T47D (cell line): ENCODE data around the gene C21orf91.
A peak's percentile ranks its signal among the peaks of the same experiment; 100 is the strongest.

Experiments used
- DNase-seq, 2 experiments: peaks; one replicate each; pipeline versions ENCODE4 v3.0.0 to v3.0.0-alpha.2; 2011 to 2012; ENCODE audit warnings: low read depth in 1 of 2, low spot score in 1 of 2
- JUND ChIP-seq: IDR thresholded peaks from 2 replicates; pipeline ENCODE4 v1.6.1; 2012; ENCODE audit warnings: low read depth
- in situ Hi-C: cut with HindIII; loops from 2 replicates; pipeline ENCODE4 v1.10.0; 2016; ENCODE audit warnings: low sequenced_read_pairs, low pct_unique_long_range_greater_than_20kb

Gene C21orf91

DNA sequence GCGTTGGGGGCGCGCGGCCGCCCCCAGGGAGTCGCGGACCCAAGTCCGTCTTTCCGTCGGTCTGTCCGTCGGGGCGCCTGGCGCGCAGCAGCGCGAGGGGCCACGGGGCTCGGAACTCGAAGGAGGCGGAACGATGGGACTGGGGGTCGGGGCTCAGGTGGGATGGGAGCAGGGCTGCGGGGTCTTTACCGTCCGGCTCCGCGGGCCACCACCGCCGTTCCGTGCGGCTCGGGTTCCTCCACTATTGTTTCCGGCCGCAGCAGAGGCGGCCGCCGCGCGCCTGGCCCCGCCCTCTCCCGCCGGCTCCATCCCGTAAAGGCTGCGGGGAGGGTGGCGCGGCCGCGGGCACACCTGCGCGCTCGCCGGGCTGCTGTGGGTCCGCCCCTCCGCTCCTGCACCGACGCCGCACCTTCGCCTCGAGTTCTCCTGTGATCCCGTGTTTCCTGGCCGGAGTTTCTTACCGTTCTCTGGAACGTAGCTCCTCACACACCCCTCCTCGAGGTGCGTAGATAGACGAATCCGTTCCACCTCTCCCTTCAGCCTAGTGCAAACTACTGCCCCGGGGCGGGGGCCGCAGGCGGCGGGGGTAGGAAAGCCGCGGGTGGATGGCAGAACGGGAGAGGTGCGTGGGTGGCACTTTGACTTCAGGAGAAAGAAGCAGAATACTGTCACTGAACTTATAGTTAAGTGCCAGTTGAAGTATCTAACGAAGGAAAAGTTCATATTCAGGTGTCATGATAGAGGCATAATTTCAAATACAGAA, at the start of gene C21orf91:
C21orf91 (minus strand) TSS at position 243 of the 763 bp plus-strand sequence. CDS start 1,038 bp downstream, outside the sequence.
- peak; percentile 85 for DNase-seq
- TF ChIP-seq JUND = 0 out of 2 replicates have a peak, but pooled peaks have one; percentile 7
- in situ Hi-C loops = no loop called here

DNA sequence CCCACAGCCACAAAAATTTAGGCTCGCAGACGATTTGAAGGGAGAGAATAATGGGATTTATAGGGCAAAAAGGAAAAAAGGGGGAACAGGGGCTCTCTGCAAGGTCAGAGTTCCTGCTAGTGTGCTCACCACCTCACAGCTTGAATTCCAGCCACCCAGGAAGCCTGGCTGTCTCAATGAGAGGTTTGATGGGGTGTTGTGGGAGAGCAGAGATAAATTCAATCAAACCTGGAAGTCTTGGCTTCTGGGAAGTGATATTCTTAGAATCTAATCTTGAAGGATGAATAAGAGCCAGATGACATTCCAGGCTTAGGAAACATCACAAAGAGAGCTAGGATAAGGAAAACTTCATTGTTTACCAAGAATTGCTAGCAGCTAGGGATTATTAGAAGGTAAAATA, 47.4 kb upstream of the C21orf91 start:
- in situ Hi-C loops = no loop called here
- no peak for TF ChIP-seq JUND
- no peak for DNase-seq

DNA sequence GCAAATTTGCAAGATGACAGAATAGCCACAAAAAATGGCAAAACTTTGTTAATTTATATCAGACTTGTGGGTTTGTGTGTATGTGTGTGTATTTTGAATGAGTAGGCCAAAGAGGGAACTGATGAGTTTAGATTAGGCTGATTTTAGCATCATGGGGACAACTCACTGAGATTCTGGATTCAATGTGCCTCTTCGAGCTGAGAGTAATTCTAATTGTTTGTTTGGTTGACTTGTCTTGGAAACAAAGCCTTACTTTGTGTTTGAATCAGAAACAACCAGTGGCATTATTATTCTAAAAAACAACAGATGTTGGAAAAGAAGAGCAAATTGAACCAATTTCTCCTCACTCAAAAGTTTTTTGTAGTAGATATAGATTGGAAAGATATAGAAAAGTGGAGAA, 40.5 kb upstream of the C21orf91 start:
- TF ChIP-seq JUND = no peak
- DNase-seq = no peak
- in situ Hi-C loops = no loop called here

DNA sequence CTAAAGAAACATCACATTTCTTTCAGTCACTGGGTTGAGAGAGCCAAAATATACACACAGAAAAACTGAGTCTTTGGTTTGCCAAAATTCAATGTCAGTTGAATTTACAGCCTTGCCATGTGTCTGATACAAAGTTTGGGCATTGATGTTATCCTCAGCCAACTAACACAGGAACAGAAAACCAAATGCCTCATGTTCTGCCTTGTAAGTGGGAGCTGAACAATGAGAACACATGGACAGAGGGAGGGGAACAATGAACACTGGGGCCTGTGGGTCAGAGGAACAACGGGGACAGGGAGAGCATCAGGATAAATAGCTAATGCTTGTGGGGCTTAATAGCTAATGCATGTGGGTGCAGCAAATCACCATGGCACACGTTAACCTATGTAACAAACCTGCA, 39.6 kb upstream of the C21orf91 start:
- in situ Hi-C loops = no loop called here
- no peak for DNase-seq
- TF ChIP-seq JUND = no peak

DNA sequence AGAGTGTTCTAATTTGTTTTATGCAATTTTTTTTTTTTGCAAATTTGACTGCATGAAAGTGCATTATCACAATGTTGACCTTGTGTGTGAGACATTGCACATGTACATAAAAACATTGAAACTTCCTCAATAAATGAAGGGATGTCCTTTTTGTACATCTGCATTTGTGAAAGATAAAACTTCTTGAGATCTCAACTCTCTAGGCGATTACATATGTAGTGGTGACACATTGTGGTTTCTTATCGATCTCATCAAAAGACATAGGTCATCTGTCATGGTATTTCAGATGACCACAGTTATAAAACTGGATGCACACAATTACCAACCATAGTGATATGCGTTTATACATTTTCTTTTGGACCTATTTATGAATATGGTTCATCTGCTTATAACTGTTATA, 35.6 kb upstream of the C21orf91 start:
- DNase-seq = no peak
- TF ChIP-seq JUND = no peak
- in situ Hi-C loops = no loop called here

DNA sequence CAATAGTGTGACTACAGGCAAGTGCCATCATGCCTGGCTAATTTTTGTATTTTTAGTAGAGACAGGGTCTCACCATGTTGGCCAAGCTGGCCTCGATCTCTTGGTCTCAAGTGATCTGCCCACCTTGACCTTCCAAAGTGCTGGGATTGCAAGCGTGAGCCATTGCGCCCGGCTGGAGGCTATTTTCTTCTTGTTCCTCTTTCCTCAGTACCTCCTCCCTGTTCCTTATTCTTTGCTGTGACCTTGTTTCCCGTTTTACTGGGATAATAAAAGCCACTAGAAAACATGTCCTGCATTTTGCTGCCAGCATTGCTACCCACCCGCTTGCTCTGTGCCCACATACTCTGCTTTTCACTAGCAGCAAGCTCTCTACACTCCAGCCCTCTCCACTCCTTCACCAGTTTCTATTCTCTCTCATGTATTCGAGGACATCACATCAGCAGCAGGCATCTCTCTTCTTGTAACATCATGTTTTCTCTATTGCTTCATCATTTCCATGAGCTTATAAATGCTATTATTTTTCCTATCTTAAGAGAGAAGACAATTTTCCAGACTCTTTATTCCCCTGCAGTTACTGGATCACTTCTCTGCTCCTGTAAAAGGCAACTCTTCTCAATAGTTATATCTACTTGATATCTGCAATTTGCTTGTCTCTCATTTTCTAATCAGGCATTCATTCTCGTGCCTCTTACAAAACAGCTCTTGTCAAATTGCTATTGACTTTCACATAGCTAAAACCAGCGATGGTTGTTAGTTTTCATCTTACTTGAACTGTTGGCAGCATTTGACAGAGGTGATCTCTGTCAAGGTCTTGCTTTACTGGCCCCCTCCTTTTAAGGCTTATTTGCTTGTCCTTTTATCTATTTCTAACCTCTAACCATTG, 34.5 kb upstream of the C21orf91 start:
- in situ Hi-C loops = no loop called here
- TF ChIP-seq JUND = no peak
- DNase-seq = no peak

DNA sequence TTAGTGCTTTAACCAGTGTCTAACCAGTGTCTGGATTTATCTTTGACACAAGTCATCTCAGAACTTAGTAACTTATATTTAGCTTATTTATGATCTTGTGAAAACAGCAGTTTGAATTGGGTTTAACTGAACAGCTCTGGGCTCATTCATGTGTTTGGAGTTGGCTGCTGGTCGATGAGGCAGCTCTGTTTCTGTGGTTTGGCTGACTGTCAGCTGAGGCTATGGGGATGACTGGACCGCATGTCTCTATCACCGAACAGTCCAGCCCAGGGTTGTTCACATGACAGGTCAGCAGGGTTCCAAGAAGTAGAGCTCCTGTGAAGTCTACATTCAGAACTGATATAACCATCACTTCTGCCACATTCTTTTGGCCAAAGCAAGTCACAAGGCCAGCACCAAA, 29.1 kb upstream of the C21orf91 start:
- in situ Hi-C loops = no loop called here
- no peak for TF ChIP-seq JUND
- no peak for DNase-seq

DNA sequence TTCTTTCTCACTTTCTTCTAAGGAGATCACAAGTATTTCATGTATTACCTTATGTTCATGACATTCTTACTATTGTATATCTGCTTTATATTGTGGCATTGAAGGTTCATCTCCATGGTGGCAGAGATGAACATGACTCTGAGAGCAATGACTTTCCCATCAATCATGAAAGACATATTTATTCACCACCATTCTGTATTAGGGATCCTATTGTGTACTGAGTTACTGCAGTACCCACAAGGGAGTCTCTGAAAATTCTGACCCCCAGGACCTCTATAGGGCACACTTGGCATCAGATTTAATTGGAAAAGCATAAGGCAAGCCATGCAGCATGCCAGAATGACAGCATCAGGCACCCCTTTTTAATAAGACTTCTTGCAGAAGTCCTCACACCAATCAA, 21.9 kb upstream of the C21orf91 start:
- no peak for TF ChIP-seq JUND
- DNase-seq = no peak
- in situ Hi-C loops = no loop called here

DNA sequence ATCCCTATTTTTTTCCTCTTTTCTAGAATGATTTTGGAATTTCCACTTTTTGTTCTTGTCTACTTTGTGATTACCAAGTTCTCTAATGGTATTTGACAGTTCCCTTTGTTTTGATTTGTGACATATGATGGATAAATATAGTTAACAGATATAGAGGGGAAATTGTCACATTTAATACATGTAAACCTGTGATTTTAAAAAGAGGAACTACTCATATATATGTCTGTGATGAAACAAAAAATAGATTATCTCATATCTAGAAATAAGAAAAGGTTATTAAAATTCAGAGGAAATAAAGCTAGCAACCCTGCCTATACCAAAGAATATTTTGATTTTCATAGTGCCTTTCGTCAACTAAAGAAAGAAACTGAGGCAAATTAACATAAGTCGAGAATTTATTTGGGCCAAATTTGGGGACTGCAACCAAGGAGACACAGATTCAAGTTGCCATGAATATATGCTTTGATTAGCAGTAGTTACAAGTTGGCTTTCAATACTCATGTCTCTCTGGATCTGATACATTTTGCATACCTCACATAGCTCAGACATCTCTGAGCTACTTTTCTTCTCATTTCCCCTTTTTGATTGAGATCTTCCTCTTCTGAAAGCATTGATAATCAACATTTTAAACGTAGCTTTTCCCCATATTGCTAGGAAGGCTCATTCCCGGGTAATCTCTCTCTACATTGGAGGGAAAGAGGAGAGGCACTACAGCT, 15.6 kb upstream of the C21orf91 start:
- no peak for DNase-seq
- no peak for TF ChIP-seq JUND
- in situ Hi-C loops = no loop called here

DNA sequence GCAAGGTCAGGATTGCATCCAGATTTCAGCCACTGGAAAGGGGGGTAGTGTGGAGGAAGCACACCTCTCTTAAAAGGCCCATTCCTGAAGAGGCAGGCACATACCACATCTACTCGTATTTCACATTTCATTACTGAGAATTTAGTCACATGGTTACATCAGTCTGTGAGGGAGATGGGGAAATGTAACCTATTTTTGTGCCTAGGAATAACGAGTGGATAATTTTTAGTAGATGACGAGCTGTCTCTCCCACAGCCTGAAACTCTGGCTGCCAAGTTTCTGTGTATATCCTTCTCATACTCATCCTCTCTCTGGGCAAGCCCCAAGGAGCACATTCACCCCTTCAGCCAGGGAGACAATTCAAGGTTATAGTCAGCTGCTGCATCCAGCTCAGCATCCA, 10.3 kb upstream of the C21orf91 start:
- DNase-seq = no peak
- TF ChIP-seq JUND = no peak
- in situ Hi-C loops = no loop called here

DNA sequence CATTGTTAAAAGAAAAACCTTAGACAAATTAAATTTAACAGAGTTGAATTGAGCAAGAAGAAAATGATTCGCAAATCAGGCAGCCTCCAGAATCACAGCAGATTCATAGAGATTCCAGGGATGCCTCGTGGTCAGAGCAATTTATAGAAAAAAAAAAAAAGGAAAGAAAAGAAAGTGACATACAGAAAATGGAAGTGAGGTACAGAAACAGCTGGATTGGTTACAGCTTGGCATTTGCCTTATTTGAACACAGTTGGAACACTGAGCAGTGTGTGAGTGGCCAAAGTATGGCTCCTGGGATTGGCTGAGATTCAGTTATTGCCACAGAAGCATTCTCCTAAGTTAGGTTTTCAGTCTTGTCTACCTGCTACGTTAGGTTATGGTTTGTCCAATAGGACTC, 9.1 kb upstream of the C21orf91 start:
- DNase-seq = peak in 1 of 2 experiments; percentile 16
- no peak for TF ChIP-seq JUND
- in situ Hi-C loops = no loop called here

DNA sequence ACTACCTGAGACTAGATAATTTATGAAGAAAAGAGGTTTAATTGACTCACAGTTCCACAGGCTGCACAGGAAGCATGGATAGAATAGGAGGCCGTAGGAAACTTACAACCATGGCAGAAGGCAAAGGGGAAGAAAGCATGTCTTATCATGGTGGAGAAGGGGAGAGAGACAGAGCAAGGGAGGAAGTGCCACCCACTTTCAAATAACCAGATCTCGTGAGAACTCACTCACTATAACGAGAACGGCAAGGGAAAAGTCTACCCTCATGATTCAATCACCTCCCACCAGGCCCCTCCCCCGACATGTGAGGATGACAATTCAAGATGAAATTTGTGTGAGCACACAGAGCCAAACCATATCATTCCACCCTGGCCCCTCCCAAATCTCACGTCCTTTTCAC, 4.7 kb upstream of the C21orf91 start:
- DNase-seq = no peak
- TF ChIP-seq JUND = no peak
- in situ Hi-C loops = no loop called here
